Measurements from ENCODE around the gene FAM163A.
"Not testable (repeated sequence)": the region's sequence is repeated elsewhere in the genome, so short reads cannot be mapped to it uniquely, and the experiment has no call there.

The FAM163A gene

GRCh38 chr1:179828554-179829110 is 85.5 kb downstream of the FAM163A start:
- no peak for DNase-seq (ENCODE audit: low read depth)
- H3K4me3 ChIP-seq (ENCODE audit: low read depth, low read length): no peak overlapping the region

GRCh38 chr1:179831225-179831624 is 88.1 kb downstream of the FAM163A start:
- DNase-seq (ENCODE audit: low read depth): no peak

DNA sequence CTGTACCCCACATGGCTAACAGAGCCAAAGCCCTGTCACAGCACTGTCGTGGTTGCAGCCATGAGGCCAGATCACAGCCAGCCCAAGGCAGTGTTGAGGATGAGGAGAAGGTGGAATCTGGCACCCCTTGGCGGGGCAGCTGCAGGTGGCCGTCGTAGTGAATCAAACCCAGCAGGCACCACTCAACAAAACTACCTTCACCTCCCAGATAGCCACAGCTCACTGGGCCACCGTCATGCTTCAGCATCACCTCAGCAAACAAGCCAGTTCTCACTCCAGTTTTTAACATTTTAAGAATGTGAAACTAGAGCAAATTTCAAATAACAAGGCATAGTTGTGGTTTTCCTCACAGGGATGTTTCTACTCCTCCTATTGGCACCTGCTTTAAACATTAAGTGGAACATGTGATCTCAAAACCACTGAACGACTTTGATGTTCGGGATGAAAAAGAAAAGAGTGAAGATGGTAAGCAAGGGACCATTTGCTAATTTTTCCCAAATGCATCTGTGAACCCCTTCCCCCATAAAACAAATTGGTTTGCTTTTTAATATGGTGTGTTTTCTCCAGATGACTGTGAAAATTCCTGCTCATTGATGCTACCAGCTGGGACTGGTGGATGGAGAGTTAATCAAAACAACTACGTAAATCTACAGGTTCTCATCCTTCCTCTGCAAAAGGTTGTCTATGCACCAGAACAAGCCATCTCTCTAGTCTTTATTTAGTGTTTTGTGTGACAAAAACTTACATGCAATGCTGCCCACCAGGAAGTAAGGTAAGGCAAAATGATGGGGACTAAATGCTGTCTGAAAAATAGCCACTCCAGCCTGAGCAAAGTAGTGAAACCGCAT is 89.0 kb downstream of the FAM163A start:
- H3K4me3 ChIP-seq (ENCODE audit: low read depth, low read length): no peak overlapping the region
- no peak for DNase-seq (ENCODE audit: low read depth)

More at GRCh38 chr1:179831225-179831624, 88.1 kb downstream of the FAM163A start:
- H3K4me3 ChIP-seq (ENCODE audit: low read depth, low read length): no peak overlapping the region

- H3K4me3 ChIP-seq (ENCODE audit: low read depth, low read length); DNase-seq (ENCODE audit: low read depth): not testable (repeated sequence)
These were observed 93.8 kb downstream of the FAM163A start for GRCh38 chr1:179836686-179837445.

- no peak overlapping the region for H3K4me3 ChIP-seq (ENCODE audit: low read depth, low read length)
- no peak for DNase-seq (ENCODE audit: low read depth)
These were observed 97.0 kb downstream of the FAM163A start for GRCh38 chr1:179840107-179840506.

DNA sequence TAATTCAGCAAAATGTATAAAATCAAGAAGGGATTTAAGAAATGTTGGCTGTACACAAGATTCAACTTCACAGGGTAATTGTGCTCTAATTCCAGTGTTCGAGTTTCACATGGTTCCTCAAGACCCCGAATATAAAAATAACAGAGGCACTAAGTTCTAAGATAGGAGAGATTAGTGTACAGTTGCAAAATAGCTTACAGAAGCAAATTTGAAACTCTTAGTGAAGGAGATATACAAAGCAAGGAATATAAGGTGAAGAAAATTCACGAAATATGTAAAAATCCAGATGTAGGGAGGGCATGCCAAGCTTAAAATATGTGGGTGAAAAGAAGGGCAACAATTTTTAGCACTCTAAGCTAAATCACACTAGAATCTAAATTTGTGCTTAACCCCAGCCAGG is 105.1 kb downstream of the FAM163A start:
- no peak for DNase-seq (ENCODE audit: low read depth)
- no peak overlapping the region for H3K4me3 ChIP-seq (ENCODE audit: low read depth, low read length)

- no peak for DNase-seq (ENCODE audit: low read depth)
- H3K4me3 ChIP-seq (ENCODE audit: low read depth, low read length): no peak overlapping the region
These were observed 110.0 kb downstream of the FAM163A start for GRCh38 chr1:179853102-179853501.

DNA sequence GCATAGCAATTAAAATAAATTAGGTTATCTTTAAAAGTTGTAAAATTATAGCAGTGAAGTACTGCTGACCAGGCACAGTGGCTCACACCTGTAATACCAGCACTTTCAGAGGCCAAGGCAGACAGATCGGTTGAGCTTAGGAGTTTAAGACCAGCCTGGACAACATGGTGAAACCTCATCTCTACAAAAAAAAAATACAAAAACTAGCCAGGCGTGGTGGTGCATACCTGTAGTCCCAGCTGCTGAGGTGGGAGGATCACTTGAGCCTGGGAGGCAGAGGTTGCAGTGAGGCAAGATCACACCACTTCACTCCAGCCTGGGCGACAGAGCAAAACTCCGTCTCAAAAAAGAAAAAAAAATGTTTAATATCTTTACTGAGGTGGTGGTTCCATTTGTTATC is 112.7 kb downstream of the FAM163A start:
- H3K4me3 ChIP-seq (ENCODE audit: low read depth, low read length); DNase-seq (ENCODE audit: low read depth): not testable (repeated sequence)

DNA sequence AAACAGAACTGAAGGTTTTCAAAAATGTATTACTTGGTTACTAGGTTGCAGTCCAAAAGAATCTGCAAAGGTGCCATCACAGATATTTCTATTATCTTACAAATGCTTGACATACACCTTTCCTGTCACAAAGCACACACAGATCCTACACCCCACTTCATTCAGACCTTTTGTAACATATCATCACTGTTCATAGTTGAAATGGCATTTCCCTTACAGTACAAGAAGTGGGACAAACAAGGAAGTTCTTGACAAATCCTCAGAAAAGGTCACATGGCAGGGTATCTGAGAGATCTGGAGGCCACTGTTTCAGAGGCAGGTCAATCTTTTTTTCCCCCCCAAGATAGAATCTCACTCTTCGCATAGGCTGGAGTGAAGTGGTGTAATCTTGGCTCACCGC is 113.2 kb downstream of the FAM163A start:
- DNase-seq (ENCODE audit: low read depth): no peak
- H3K4me3 ChIP-seq (ENCODE audit: low read depth, low read length): no peak overlapping the region

GRCh38 chr1:179857009-179857408 is 113.9 kb downstream of the FAM163A start:
- no peak overlapping the region for H3K4me3 ChIP-seq (ENCODE audit: low read depth, low read length)
- no peak for DNase-seq (ENCODE audit: low read depth)

DNA sequence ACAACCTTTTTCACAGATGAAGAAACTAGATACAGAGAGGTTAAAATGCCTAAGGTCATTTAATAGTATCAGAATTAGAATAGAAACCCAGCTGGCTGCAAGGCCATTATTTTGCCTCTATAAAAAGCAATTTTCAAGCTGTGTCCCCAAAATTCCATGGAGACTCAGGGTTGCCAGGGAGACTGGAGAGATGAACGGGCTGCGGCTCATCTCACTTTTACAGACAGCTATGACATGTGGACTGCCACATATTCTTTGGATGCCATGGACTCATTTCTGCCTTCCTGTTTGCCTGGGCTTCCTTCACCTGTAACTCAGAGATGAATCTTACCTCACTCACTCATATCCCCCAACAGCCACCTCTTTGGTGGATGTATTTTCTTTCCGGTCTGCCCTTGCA is 117.6 kb downstream of the FAM163A start:
- no peak for DNase-seq (ENCODE audit: low read depth)
- H3K4me3 ChIP-seq (ENCODE audit: low read depth, low read length): no peak overlapping the region

DNA sequence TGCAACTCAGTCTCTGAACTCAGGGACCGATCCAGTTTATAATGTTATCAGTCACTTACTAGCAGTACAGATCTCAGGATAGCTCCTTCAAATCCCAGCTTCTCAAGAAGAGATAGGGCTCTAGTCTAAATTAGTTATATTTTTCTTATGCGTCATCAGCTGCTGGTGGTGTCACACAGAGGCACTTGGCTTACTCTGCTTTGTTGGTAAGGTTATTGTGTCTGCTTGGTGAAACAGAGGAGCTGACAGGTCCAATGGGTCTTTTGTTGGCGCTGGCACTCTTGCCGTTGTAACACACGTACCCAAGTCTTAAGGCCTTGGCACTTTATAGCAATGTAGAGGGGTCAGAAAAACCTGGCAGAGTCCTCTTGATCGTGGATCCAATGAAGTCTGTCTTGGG is 122.3 kb downstream of the FAM163A start:
- no peak for DNase-seq (ENCODE audit: low read depth)
- no peak overlapping the region for H3K4me3 ChIP-seq (ENCODE audit: low read depth, low read length)

Measured in skeletal muscle cell (primary cell).